ENCODE measurements around the gene ADCY5. TPM values are rescaled to one million over a fixed set of nuclear protein-coding genes. Genes with fewer than 3 reads are reported as not detected.
"Not testable (repeated sequence)": the region's sequence is repeated elsewhere in the genome, so short reads cannot be mapped to it uniquely, and the experiment has no call there.

The ADCY5 gene
- total and polyA plus RNA-seq, 8 donors = 3.4 to 17.6 (median 14.2) TPM

- DNase-seq = no peak
- Histone ChIP-seq H3K4me1 (peaks cover 0 to 4% of the 10 kb centered on the region in 2 donors), H3K9me3 (no peaks in the 10 kb centered on the region), H3K36me3 (peaks cover 0 to 16% of the 10 kb centered on the region in 2 donors), H3K4me3 (no peak overlapping the region), H3K27ac (no peak overlapping the region), H3K27me3 (peaks cover 0 to 9% of the 10 kb centered on the region in 2 donors)
- ATAC-seq = no peak
- TF ChIP-seq, protein P1, sequence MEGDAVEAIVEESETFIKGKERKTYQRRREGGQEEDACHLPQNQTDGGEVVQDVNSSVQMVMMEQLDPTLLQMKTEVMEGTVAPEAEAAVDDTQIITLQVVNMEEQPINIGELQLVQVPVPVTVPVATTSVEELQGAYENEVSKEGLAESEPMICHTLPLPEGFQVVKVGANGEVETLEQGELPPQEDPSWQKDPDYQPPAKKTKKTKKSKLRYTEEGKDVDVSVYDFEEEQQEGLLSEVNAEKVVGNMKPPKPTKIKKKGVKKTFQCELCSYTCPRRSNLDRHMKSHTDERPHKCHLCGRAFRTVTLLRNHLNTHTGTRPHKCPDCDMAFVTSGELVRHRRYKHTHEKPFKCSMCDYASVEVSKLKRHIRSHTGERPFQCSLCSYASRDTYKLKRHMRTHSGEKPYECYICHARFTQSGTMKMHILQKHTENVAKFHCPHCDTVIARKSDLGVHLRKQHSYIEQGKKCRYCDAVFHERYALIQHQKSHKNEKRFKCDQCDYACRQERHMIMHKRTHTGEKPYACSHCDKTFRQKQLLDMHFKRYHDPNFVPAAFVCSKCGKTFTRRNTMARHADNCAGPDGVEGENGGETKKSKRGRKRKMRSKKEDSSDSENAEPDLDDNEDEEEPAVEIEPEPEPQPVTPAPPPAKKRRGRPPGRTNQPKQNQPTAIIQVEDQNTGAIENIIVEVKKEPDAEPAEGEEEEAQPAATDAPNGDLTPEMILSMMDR (IDR thresholded peaks at IDR 0.05) = no peak
- intact Hi-C loops (cut with DNase I) = no loop called here
These were observed 39.9 kb upstream of the ADCY5 start for GRCh38 chr3:123488645-123489347.

DNA sequence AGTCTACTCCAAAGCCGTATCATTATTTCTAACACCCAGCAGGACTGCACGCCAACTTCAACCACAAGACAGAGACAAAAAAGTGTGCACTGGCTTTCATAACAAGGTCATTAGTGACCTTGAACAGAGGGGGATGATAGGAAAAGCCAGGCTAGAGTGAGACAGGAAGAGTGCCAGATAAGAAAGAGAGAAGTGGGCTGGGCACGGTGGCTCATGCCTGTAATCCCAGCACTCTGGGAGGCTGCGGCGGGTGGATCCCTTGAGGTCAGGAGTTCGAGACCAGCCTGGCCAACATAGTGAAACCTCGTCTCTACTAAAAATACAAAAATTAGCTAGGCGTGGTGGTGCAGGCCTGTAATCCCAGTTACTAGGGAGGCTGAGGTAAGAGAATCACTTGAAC is 38.2 kb upstream of the ADCY5 start:
- DNase-seq; H3K9me3 ChIP-seq; H3K27ac ChIP-seq; H3K4me1 ChIP-seq; H3K4me3 ChIP-seq; H3K27me3 ChIP-seq; H3K36me3 ChIP-seq; intact Hi-C loops (cut with DNase I); ATAC-seq: not testable (repeated sequence)

- intact Hi-C loops (cut with DNase I) = no loop called here
- DNase-seq = no peak
- no peak overlapping the region for H3K4me3 ChIP-seq
- H3K27ac ChIP-seq = no peak overlapping the region
- H3K4me1 ChIP-seq = peaks cover 0 to 4% of the 10 kb centered on the region in 2 donors
- H3K27me3 ChIP-seq = peaks cover 0 to 9% of the 10 kb centered on the region in 2 donors
- no peak for ATAC-seq
- TF ChIP-seq, protein P1 (IDR thresholded peaks at IDR 0.05) = no peak
- H3K9me3 ChIP-seq = no peaks in the 10 kb centered on the region
- peaks cover 0 to 8% of the 10 kb centered on the region in 2 donors for H3K36me3 ChIP-seq
These were observed 37.6 kb upstream of the ADCY5 start for GRCh38 chr3:123486460-123486859.

GRCh38 chr3:123485551-123485950 is 36.7 kb upstream of the ADCY5 start:
- peaks cover 0 to 4% of the 10 kb centered on the region in 2 donors for H3K4me1 ChIP-seq
- intact Hi-C loops (cut with DNase I) = no loop called here
- H3K27me3 ChIP-seq = peaks cover 0 to 9% of the 10 kb centered on the region in 2 donors
- H3K27ac ChIP-seq = no peak overlapping the region
- ATAC-seq = no peak
- DNase-seq = no peak
- no peak overlapping the region for H3K4me3 ChIP-seq
- H3K36me3 ChIP-seq = peaks cover 0 to 3% of the 10 kb centered on the region in 2 donors
- H3K9me3 ChIP-seq = no peaks in the 10 kb centered on the region
- TF ChIP-seq, protein P1 (IDR thresholded peaks at IDR 0.05) = no peak

DNA sequence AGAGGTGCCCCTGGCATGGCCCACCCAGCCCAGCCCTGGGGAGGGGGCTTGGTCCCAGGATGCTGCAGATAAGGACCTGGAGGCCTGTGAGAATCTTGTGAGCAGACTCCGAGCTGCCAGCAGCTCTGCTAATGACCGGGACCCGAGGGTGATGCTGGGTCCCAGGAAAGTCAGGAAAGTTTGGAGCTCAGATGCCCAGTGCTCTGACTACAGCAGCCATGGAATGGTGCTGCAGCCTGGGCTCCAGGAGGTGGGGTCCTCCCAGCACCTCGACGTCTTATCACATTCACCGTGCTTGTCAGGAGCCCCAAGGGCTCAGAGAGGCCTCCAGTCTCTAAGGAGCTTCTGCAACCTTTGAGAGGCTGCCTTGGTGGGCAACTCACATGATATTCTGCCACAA is 34.3 kb upstream of the ADCY5 start:
- ATAC-seq (no peak), DNase-seq (no peak)
- H3K27ac ChIP-seq = no peak overlapping the region
- no peaks in the 10 kb centered on the region for H3K9me3 ChIP-seq
- H3K36me3 ChIP-seq = no peaks in the 10 kb centered on the region
- H3K4me1 ChIP-seq = no peaks in the 10 kb centered on the region
- peaks cover 0 to 15% of the 10 kb centered on the region in 2 donors for H3K27me3 ChIP-seq
- no peak overlapping the region for H3K4me3 ChIP-seq
- intact Hi-C loops (cut with DNase I) = no loop called here
- TF ChIP-seq, protein P1 (IDR thresholded peaks at IDR 0.05) = no peak
